IPS DF 6.9 (cell line): ENCODE measurements around the gene CSRNP3.

Source experiments
- DNase-seq: peaks from one replicate; pipeline ENCODE4 v3.0.0-alpha.2; 2013; ENCODE audit warnings: low read depth, low spot score
- H3K27ac ChIP-seq: one replicate; pipeline ENCODE4 v1.5.1; 2013; ENCODE audit warnings: low read length, control low read depth
- H3K27me3 ChIP-seq: 2 replicates; pipeline ENCODE4 v1.6.1; 2013; ENCODE audit warnings: mild to moderate bottlenecking, low read length; ENCODE audit not compliant: control insufficient read depth, insufficient read depth
- H3K36me3 ChIP-seq: 2 replicates; pipeline ENCODE4 v1.6.1; 2013; ENCODE audit warnings: low read length; ENCODE audit not compliant: control insufficient read depth, insufficient read depth
- H3K4me1 ChIP-seq: 2 replicates; pipeline ENCODE4 v1.6.1; 2013; ENCODE audit warnings: low read length; ENCODE audit not compliant: control insufficient read depth, insufficient read depth
- H3K4me3 ChIP-seq: 2 replicates; pipeline ENCODE4 v1.5.1; 2013; ENCODE audit warnings: mild to moderate bottlenecking, low read length
- H3K9me3 ChIP-seq: 2 replicates; pipeline ENCODE4 v1.6.1; 2013; ENCODE audit warnings: low read length, inconsistent platforms; ENCODE audit not compliant: control insufficient read depth, insufficient read depth
- WGBS: extraction: QIAGEN DNeasy Blood & Tissue Kit; methylation state at CpG from one replicate; pipeline ENCODE4 v1.1.7; 2013; ENCODE audit warnings: mixed read lengths, missing lambda C conversion rate; ENCODE audit not compliant: insufficient read length, insufficient coverage; 5-methylcytosine and 5-hydroxymethylcytosine counted together

CSRNP3 gene

GRCh38 chr2:165601928-165602521, 132.5 kb downstream of the CSRNP3 start:
- Histone ChIP-seq H3K27me3 (no peaks in the 10 kb centered on the region), H3K27ac (no peak overlapping the region), H3K4me1 (no peaks in the 10 kb centered on the region), H3K9me3 (no peaks in the 10 kb centered on the region), H3K4me3 (no peak overlapping the region), H3K36me3 (no peaks in the 10 kb centered on the region)
- WGBS: no CpG with 5 or more reads among the region's 3 CpGs
- no peak for DNase-seq

GRCh38 chr2:165609672-165610071, 140.2 kb downstream of the CSRNP3 start:
- DNase-seq: no peak
- Histone ChIP-seq H3K27ac (no peak overlapping the region), H3K27me3 (no peaks in the 10 kb centered on the region), H3K36me3 (no peaks in the 10 kb centered on the region), H3K4me3 (no peak overlapping the region), H3K4me1 (no peaks in the 10 kb centered on the region), H3K9me3 (no peaks in the 10 kb centered on the region)
- WGBS: no CpG with 5 or more reads among the region's 6 CpGs

GRCh38 chr2:165610591-165611029, 141.1 kb downstream of the CSRNP3 start:
- Histone ChIP-seq H3K9me3 (no peaks in the 10 kb centered on the region), H3K36me3 (no peaks in the 10 kb centered on the region), H3K4me3 (no peak overlapping the region), H3K4me1 (no peaks in the 10 kb centered on the region), H3K27me3 (no peaks in the 10 kb centered on the region), H3K27ac (no peak overlapping the region)
- WGBS: no CpG with 5 or more reads among the region's 6 CpGs
- no peak for DNase-seq

GRCh38 chr2:165617741-165618481, 148.4 kb downstream of the CSRNP3 start:
- no peak overlapping the region for H3K27ac ChIP-seq
- WGBS: no CpG with 5 or more reads among the region's 4 CpGs
- H3K4me1 ChIP-seq: no peaks in the 10 kb centered on the region
- H3K27me3 ChIP-seq: no peaks in the 10 kb centered on the region
- H3K4me3 ChIP-seq: no peak overlapping the region
- no peak for DNase-seq
- no peaks in the 10 kb centered on the region for H3K9me3 ChIP-seq
- H3K36me3 ChIP-seq: no peaks in the 10 kb centered on the region

- WGBS: no CpG with 5 or more reads among the region's 1 CpG
- Histone ChIP-seq H3K4me3 (no peak overlapping the region), H3K9me3 (no peaks in the 10 kb centered on the region), H3K4me1 (no peaks in the 10 kb centered on the region; the same call in 1 of the 2 replicates), H3K27me3 (no peaks in the 10 kb centered on the region), H3K27ac (no peak overlapping the region), H3K36me3 (no peaks in the 10 kb centered on the region)
- DNase-seq: no peak
Observed at GRCh38 chr2:165618806-165619205, 149.3 kb downstream of the CSRNP3 start.

- H3K4me3 ChIP-seq: no peak overlapping the region
- DNase-seq: no peak
- H3K36me3 ChIP-seq: no peaks in the 10 kb centered on the region
- H3K27me3 ChIP-seq: no peaks in the 10 kb centered on the region
- no peaks in the 10 kb centered on the region; the same call in 1 of the 2 replicates for H3K4me1 ChIP-seq
- no peaks in the 10 kb centered on the region for H3K9me3 ChIP-seq
- H3K27ac ChIP-seq: no peak overlapping the region
- WGBS: no CpG with 5 or more reads among the region's 5 CpGs
Observed at GRCh38 chr2:165621086-165621560, 151.6 kb downstream of the CSRNP3 start.

GRCh38 chr2:165623161-165623560, 153.7 kb downstream of the CSRNP3 start:
- Histone ChIP-seq H3K9me3 (no peaks in the 10 kb centered on the region), H3K36me3 (no peaks in the 10 kb centered on the region), H3K27me3 (no peaks in the 10 kb centered on the region), H3K4me1 (no peaks in the 10 kb centered on the region; the same call in 1 of the 2 replicates), H3K4me3 (no peak overlapping the region), H3K27ac (no peak overlapping the region)
- DNase-seq: no peak
- no CpG with 5 or more reads among the region's 10 CpGs for WGBS

GRCh38 chr2:165623783-165624469, 154.4 kb downstream of the CSRNP3 start:
- Histone ChIP-seq H3K27me3 (no peaks in the 10 kb centered on the region), H3K27ac (no peak overlapping the region), H3K4me1 (no peaks in the 10 kb centered on the region; the same call in 1 of the 2 replicates), H3K9me3 (no peaks in the 10 kb centered on the region), H3K36me3 (no peaks in the 10 kb centered on the region), H3K4me3 (no peak overlapping the region)
- no CpG with 5 or more reads among the region's 6 CpGs for WGBS
- no peak for DNase-seq

GRCh38 chr2:165624470-165624800, 154.9 kb downstream of the CSRNP3 start:
- H3K27ac ChIP-seq: no peak overlapping the region
- no peak for DNase-seq
- H3K4me1 ChIP-seq: no peaks in the 10 kb centered on the region; the same call in 1 of the 2 replicates
- no peaks in the 10 kb centered on the region for H3K9me3 ChIP-seq
- WGBS: no CpG with 5 or more reads among the region's 1 CpG
- no peak overlapping the region for H3K4me3 ChIP-seq
- no peaks in the 10 kb centered on the region for H3K27me3 ChIP-seq
- H3K36me3 ChIP-seq: no peaks in the 10 kb centered on the region

GRCh38 chr2:165627470-165627869, 158.0 kb downstream of the CSRNP3 start:
- no CpG with 5 or more reads among the region's 3 CpGs for WGBS

More at GRCh38 chr2:165627470-165627869, 158.0 kb downstream of the CSRNP3 start:
- H3K9me3 ChIP-seq: no peaks in the 10 kb centered on the region
- H3K36me3 ChIP-seq: no peaks in the 10 kb centered on the region
- H3K4me3 ChIP-seq: no peak overlapping the region
- H3K27ac ChIP-seq: no peak overlapping the region
- no peak for DNase-seq
- H3K27me3 ChIP-seq: no peaks in the 10 kb centered on the region
- no peaks in the 10 kb centered on the region; the same call in 1 of the 2 replicates for H3K4me1 ChIP-seq
